GM10266 (cell line): ENCODE data around the gene CCNY.
"Not testable (repeated sequence)": the region's sequence is repeated elsewhere in the genome, so short reads cannot be mapped to it uniquely, and the experiment has no call there.

Experiments
- DNase-seq: peaks from one replicate; pipeline ENCODE4 v3.0.0; 2012; ENCODE audit errors: extremely low spot score
- TF ChIP-seq, protein P1 (sequence below): IDR thresholded peaks from 2 replicates; pipeline ENCODE4 v1.5.1; 2012; ENCODE audit warnings: mild to moderate bottlenecking, low read depth; ENCODE audit not compliant: control insufficient read depth, insufficient read depth; ENCODE audit errors: missing control alignments

CCNY gene

DNA sequence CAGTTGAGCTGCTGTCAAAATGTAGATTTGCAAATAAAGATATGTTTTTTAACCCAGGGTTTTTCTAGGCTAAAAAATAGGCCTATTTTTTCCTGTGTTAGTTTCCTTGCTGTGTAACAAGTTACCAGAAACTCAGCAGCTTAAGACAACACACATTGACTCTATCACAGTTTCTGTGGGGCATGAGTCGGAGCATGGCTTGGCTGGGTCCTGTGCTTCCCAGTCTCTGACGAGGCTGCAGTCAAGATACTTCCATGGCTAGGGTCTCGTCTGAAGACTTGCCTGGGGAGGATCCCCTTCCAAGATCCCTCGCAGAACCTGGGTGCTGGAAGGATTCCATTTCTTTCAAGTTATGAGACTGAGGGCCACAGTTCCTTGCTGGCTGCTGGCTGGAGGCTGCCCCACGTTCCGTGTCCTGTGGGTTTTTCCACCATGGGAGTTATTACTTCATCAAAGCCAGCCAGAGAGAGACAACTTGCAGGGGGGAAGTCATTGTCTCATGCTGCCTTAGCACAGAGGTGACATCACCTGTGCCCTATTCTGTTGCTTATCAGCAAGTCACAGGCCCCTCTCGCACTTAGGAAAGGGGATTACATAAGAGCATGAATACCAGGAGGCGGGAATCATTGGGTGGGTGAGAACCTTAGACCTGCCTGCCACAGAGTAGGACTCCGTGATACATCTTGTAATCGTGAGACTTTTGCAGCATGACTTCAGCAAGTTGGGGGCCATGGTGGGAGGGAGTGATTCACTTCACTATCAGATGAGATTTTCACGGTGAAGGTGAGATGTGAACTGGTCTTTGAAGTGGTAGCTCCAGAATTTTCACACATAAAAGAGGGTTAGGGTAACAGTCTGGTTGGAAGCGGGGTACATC lies 77.9 kb downstream of the CCNY start:
- no peak for DNase-seq
- TF ChIP-seq, protein P1, sequence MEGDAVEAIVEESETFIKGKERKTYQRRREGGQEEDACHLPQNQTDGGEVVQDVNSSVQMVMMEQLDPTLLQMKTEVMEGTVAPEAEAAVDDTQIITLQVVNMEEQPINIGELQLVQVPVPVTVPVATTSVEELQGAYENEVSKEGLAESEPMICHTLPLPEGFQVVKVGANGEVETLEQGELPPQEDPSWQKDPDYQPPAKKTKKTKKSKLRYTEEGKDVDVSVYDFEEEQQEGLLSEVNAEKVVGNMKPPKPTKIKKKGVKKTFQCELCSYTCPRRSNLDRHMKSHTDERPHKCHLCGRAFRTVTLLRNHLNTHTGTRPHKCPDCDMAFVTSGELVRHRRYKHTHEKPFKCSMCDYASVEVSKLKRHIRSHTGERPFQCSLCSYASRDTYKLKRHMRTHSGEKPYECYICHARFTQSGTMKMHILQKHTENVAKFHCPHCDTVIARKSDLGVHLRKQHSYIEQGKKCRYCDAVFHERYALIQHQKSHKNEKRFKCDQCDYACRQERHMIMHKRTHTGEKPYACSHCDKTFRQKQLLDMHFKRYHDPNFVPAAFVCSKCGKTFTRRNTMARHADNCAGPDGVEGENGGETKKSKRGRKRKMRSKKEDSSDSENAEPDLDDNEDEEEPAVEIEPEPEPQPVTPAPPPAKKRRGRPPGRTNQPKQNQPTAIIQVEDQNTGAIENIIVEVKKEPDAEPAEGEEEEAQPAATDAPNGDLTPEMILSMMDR = no peak

DNA sequence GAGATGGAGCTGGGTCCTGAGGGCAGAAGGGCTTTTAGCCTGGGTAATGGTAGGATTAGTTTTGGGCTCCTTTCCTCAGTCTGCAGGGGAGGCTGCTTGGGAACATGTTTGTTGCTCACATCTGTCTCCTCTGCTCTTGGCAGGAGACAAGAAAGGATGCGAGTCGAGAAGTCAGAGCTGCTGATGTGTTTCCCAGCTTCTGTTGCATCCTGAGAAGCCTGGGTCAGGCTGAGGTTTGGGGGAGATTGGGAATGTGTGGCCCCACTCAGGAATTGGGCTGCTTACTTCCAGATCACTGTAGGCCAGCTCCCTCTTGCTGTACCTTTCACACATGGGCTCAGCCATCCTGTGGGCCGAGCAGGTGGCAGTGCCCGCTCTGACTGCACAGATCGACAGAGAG lies 79.2 kb downstream of the CCNY start:
- TF ChIP-seq, protein P1 = no peak
- DNase-seq = no peak

DNA sequence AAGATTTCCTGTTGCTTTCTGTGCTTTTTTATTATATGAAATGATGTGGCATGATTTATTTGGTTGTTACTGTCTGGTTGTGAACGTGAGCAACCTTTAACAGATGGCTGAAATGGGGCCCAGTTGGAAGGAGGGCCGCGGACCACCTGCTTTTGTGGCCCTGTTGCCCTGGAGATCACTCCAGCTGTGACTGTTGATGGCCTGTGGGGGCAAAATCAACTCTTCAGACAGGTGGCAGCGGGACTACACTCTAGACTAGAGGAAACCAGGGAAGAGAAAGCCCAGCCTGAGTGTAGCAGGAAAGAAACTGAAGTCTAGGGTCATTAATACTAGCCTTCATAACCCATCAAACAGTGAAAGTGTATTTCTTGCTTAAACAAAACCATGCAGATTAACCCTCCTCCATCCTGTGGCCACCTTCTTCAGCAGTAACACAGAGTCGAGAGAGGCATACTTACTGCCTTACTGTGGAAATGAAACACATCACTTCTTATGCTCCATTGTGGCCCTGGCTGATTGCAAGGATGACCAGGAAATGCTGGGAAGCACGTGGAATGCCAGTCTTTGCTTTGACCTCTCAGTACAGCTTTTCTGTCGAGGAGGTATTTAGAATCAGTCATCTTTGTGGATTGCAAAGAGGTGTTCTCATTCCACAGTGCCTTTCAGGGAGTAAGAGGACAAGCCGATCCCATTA lies 80.5 kb downstream of the CCNY start:
- no peak for DNase-seq
- TF ChIP-seq, protein P1 = no peak

DNA sequence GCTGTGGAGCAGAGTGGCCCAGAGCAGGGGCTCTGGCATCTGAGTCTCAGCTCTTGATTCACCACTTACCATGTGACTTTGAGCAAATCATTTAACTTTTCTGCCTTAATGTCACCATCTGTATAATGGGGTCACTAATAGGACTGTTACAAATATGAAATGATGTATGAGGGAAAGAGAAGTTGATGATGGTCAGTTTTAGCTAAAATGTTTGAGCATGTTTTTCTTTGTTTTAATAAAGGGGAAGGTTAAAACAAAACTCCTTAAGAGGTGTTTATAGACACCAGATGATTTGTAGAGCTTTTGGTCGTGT lies 81.0 kb downstream of the CCNY start:
- TF ChIP-seq, protein P1 = no peak

DNA sequence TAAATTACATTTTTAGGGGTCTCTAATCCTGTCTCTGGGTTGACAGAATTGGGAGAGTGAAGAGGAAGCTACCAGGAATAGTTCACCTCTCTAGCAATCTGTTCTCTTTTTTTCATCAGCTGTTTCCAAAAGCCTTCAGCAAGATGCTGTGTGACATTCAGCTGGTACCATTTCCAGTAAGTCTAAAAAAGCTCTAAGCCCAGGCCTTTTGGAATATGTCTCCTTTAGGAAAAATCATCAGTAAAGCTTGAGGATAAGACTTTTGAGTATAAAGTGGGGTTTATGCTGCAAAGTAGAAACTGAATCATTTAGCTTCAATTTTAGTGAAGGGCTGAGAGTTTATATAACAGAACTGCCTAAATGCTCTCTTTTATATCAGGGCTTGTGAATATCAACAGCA lies 81.5 kb downstream of the CCNY start:
- TF ChIP-seq, protein P1 = no peak
- no peak for DNase-seq

More for the DNA sequence above, 81.0 kb downstream of the CCNY start:
- no peak for DNase-seq

DNA sequence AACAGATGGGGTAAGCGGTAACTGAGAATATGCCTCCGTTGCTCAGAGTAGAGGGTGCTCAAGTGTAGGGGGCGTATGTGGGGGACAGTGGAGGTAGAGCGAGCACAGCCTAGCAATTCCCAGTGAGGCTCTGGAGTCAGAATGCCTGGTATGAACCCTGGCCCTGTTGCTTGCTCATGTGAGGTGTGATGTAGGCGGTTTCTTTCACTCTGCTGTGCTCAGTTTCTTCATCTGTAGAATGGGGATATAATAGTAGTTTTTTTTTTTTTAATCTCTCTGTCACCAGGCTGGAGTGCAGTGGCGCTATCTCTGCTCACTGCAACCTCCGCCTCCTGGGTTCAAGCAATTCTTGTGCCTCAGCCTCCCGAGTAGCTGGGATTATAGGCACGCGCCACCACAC lies 82.3 kb downstream of the CCNY start:
- not testable (repeated sequence) for DNase-seq

DNA sequence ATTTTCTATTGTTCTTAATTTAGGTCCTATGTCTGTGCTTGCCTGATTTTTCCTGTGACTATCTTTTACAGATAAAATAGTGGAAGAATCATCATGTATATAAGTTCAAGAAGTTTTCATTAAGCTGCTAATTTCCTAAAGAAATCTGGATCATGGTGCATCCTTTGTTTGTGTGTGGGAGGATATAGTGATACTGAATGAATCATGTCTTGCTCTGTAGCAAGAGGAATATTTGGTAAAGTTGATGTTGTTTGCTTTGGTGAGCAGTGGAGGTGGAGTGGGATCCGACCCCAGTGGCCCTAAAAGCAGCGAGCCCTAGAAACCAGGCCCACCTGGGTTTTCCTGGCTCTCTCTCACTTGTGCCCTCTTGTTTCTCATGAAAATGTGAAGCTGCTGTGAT lies 83.7 kb downstream of the CCNY start:
- no peak for DNase-seq
- TF ChIP-seq, protein P1 = no peak
